Thoracic aorta (tissue), 2 donors: ENCODE measurements around the gene SLX4. TPM values are rescaled to one million over a fixed set of nuclear protein-coding genes. Genes with fewer than 3 reads are reported as not detected.

ENCODE experiments used
- ATAC-seq: fragments of 150-250 bp; one replicate; pipeline ENCODE4 v1.8.0; 2017; ENCODE audit warnings: low read depth; ENCODE audit not compliant: insufficient number of reproducible peaks, low FRiP score
- DNase-seq: peaks from one replicate; pipeline ENCODE4 v3.0.0-alpha.2; 2020; ENCODE audit warnings: low spot score
- H3K27ac ChIP-seq, 2 donors: fragments of 200-600 bp; sonication (generic); 1 replicate in 1 of 2; 2 replicates in 1 of 2; pipeline ENCODE4 v1.5.1; 2016; ENCODE audit warnings: mild to moderate bottlenecking in 2 of 2, moderate library complexity in 2 of 2
- H3K27me3 ChIP-seq: fragments of 200-600 bp; sonication (generic); replicated peaks from 2 replicates; pipeline ENCODE4 v1.6.0; 2016; ENCODE audit warnings: mild to moderate bottlenecking; ENCODE audit not compliant: insufficient read depth
- H3K36me3 ChIP-seq: fragments of 200-600 bp; sonication (generic); one replicate; pipeline ENCODE4 v1.5.1; 2016
- H3K4me1 ChIP-seq, 2 donors: fragments of 200-600 bp; sonication (generic); 1 replicate in 1 of 2; 2 replicates in 1 of 2; pipeline versions ENCODE4 v1.5.1 to v1.6.0; 2016; ENCODE audit warnings: low read depth in 2 of 2, mild to moderate bottlenecking in 1 of 2; ENCODE audit not compliant: control insufficient read depth in 1 of 2
- H3K4me3 ChIP-seq: fragments of 200-600 bp; sonication (generic); 2 replicates; pipeline ENCODE4 v1.5.1; 2016; ENCODE audit warnings: mild to moderate bottlenecking
- H3K9me3 ChIP-seq: fragments of 200-600 bp; sonication (generic); 2 replicates; pipeline ENCODE4 v1.5.1; 2016
- total RNA-seq, 2 donors: library from RNA; depleted of rRNA; stranded (reverse); fragments of >200 nt; gene quantifications; one replicate each; pipeline versions ENCODE4 v1.1.0 to v1.2.3, GENCODE V29; 2016
- TF ChIP-seq, protein P1 (sequence below): fragments of 200-600 bp; sonication (generic); IDR thresholded peaks from one replicate; pipeline ENCODE4 v1.5.1; 2019; ENCODE audit warnings: antibody characterized with exemption

SLX4 gene
- total RNA-seq, 2 donors from 2014 or later = 6.9 to 7.8 TPM

DNA sequence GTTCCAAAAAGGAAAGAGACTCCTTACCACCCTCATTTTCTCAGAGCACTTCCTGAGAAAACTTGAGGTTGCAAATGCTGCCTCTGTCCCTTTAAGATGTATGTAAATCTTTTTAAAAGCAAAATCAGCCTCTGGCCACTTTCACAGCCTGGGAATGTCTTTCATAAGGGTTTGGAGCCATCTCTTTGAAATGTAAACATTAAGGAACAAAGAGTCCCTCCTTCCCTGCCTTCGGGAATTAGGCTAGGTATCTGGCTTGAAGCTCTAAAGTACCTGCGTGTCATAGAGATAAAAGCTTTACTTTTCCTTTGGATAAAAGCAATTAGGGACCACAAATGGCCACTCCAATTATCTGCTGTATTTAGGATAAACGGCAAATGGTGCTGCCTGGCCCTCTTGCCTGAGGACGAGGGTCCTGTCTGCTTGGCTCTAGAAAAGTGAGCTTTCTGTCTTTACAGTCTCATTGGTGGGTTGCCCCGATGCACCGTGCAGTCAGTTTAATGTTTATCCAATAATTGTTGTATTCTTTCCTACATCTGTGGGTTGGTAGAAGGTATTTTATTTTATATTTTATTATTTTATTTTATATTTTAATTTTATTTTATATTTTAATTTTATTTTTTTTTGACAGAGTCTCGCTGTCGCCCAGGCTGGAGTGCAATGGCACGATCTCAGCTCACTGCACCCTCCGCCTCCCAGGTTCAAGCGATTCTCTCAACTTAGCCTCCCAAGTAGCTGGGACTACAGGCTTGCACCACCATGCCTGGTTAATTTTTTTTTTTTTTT is 58.1 kb downstream of the SLX4 start:
- Histone ChIP-seq H3K9me3 (no peaks in the 10 kb centered on the region), H3K36me3 (no peaks in the 10 kb centered on the region), H3K4me3 (no peak overlapping the region), H3K4me1 (no peaks in the 10 kb centered on the region), H3K27ac (no peak overlapping the region), H3K27me3 (no peaks in the 10 kb centered on the region)
- TF ChIP-seq, protein P1, sequence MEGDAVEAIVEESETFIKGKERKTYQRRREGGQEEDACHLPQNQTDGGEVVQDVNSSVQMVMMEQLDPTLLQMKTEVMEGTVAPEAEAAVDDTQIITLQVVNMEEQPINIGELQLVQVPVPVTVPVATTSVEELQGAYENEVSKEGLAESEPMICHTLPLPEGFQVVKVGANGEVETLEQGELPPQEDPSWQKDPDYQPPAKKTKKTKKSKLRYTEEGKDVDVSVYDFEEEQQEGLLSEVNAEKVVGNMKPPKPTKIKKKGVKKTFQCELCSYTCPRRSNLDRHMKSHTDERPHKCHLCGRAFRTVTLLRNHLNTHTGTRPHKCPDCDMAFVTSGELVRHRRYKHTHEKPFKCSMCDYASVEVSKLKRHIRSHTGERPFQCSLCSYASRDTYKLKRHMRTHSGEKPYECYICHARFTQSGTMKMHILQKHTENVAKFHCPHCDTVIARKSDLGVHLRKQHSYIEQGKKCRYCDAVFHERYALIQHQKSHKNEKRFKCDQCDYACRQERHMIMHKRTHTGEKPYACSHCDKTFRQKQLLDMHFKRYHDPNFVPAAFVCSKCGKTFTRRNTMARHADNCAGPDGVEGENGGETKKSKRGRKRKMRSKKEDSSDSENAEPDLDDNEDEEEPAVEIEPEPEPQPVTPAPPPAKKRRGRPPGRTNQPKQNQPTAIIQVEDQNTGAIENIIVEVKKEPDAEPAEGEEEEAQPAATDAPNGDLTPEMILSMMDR = no peak
- DNase-seq (no peak), ATAC-seq (no peak)

DNA sequence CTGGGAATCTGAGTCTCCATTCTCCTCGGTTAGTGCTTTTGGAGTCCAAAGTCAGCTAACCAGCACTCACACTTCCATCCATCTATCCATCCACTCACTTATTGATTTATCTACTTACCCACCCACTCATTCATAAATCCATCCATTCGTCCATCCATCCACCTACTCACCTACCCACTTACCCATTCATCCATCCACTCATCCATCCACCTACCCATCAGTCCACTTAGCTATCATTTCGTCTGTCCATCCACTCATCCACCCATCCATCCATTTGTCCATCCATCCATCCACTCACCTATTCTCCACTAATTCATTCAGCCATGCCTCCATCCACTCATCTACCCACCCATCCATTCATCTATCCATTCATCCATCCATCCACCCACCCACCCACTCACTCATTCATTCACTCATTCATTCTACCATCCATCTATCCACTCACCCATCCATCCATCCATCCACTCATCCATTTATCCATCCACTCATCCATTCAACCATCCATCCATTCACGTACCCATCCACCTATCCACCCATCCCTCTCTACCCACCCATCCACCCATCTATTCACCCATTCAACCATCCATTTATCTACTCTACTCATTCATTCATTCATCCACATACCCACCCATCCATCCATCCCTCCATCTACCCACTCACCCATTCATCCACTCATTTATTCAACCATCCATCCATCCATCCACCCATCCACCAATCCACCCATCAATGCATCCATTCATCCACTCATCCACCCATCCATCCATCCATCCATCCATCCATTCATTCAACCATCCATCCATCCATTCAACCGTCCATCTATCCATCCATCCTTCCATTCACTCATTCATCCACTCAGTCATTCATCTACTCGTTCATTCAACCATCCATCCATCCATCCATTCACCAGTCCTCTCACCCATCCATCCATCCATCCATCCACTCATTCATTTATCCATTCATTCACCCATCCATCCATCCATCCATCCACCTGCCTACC is 60.3 kb downstream of the SLX4 start:
- TF ChIP-seq, protein P1 = no peak
- DNase-seq = no peak
- no peak for ATAC-seq
- Histone ChIP-seq H3K36me3 (no peaks in the 10 kb centered on the region), H3K27ac (no peak overlapping the region), H3K4me3 (no peak overlapping the region), H3K4me1 (no peaks in the 10 kb centered on the region), H3K9me3 (no peaks in the 10 kb centered on the region), H3K27me3 (no peaks in the 10 kb centered on the region)

DNA sequence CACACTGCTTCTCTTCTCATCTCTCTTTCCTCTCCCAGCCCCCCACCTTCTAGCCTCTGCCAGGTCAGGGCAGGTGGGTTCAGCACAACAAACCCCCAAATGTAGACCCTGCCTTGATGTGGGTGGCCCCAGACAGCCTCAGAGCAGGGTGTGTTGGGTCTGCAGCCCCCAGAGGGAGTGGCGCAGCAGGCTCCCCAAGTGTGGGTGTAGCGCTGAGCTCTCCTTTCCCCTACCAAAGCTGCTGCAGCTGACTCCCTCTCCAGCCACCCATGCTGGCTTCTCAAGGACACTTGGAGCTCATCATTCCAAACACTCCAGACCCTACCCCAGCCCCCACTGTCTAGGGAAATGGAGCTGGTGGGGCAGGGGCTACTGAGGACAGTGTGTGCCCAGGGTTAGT is 61.5 kb downstream of the SLX4 start:
- Histone ChIP-seq H3K36me3 (no peaks in the 10 kb centered on the region), H3K27me3 (no peaks in the 10 kb centered on the region), H3K4me3 (no peak overlapping the region), H3K9me3 (no peaks in the 10 kb centered on the region), H3K27ac (no peak overlapping the region), H3K4me1 (no peaks in the 10 kb centered on the region)
- DNase-seq = no peak
- TF ChIP-seq, protein P1 = no peak
- ATAC-seq = no peak

DNA sequence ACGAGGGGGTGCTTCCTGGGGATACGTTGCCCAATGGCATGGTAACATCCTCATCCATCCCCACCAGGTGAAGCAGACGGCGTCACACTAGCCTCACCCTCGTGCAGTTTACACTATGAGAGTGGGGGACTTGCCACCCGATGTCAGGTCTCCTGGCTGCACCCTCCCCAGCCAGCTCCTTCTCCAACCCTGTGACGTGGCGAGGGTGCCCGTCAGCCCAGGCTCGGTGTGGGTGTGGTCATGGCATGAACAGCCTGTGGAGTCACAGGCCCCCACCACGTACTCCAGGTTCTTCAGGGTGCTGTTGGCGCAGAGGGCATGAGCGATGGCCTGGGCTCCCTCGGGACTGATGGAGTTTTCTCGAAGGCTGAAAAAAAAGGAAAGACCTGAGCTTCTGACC is 62.5 kb downstream of the SLX4 start:
- peaks cover 0 to under 1% of the 10 kb centered on the region in 2 donors for H3K4me1 ChIP-seq
- no peak overlapping the region for H3K4me3 ChIP-seq
- no peak for ATAC-seq
- TF ChIP-seq, protein P1 = no peak
- H3K27me3 ChIP-seq = no peaks in the 10 kb centered on the region
- no peak overlapping the region for H3K27ac ChIP-seq
- DNase-seq = no peak
- no peaks in the 10 kb centered on the region for H3K36me3 ChIP-seq
- no peaks in the 10 kb centered on the region for H3K9me3 ChIP-seq

DNA sequence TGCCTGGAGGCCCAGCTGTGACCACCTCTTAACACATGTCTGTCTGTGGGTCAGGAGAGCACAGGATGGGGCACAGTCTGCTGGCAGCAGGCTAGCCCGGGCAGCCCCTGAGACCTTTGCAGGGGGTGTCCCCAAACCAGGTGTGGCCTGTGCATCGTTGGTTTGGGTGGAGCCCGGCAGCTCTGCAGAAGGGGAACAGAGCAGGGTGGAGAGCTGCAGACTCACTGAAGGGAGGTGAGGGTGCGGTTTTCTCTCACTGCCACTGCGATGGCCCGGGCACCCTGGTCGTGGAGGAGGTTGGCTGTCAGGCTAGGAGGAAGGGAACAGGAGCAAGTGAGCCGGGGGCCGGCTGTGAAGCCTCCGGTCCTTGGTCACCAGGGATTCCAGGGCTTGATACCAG is 63.0 kb downstream of the SLX4 start:
- no peak for DNase-seq
- Histone ChIP-seq H3K4me1 (peaks cover 0 to 4% of the 10 kb centered on the region in 2 donors), H3K9me3 (no peaks in the 10 kb centered on the region), H3K27ac (no peak overlapping the region), H3K27me3 (no peaks in the 10 kb centered on the region), H3K36me3 (no peaks in the 10 kb centered on the region), H3K4me3 (no peak overlapping the region)
- TF ChIP-seq, protein P1 = no peak
- no peak for ATAC-seq
